GM12891 (cell line): ENCODE results near the gene METTL9. TPM values are rescaled to one million over a fixed set of nuclear protein-coding genes. Genes with fewer than 3 reads are reported as not detected.
A peak's percentile ranks its signal among the peaks of the same experiment; 100 is the strongest.
"Not testable (repeated sequence)": the region's sequence is repeated elsewhere in the genome, so short reads cannot be mapped to it uniquely, and the experiment has no call there.

Experiments used
- DNase-seq: peaks from one replicate; pipeline ENCODE4 v3.0.0; 2011; ENCODE audit warnings: low spot score; ENCODE audit not compliant: insufficient read length
- FAIRE-seq: peaks from 2 replicates; lab custom pipeline; 2011; peaks lifted over from hg19 to GRCh38; lab: Jason Lieb, UNC
- PAX5 ChIP-seq: IDR thresholded peaks from 2 replicates; pipeline ENCODE4 v1.6.1; 2011; ENCODE audit warnings: low read length, moderate library complexity, mild to moderate bottlenecking; ENCODE audit not compliant: insufficient read depth, severe bottlenecking
- POLR2A ChIP-seq: IDR thresholded peaks from 2 replicates; pipeline ENCODE4 v1.6.1; 2011; ENCODE audit warnings: low read depth, low read length, control low read depth
- POLR2AphosphoS5 ChIP-seq: IDR thresholded peaks from 2 replicates; pipeline ENCODE4 v1.6.1; 2011; ENCODE audit warnings: low read depth, low read length, control low read depth
- POU2F2 ChIP-seq: IDR thresholded peaks from 2 replicates; pipeline ENCODE4 v1.6.1; 2011; ENCODE audit warnings: low read depth, mild to moderate bottlenecking, control low read depth, low read length, moderate library complexity
- SPI1 ChIP-seq: IDR thresholded peaks from 2 replicates; pipeline ENCODE4 v1.6.1; 2011; ENCODE audit warnings: low read depth, low read length, control low read depth
- TAF1 ChIP-seq: IDR thresholded peaks from 2 replicates; pipeline ENCODE4 v1.6.1; 2011; ENCODE audit warnings: low read depth, low read length, control low read depth
- polyA plus RNA-seq: library from polyadenylated mRNA; unstranded; fragments of >200 nt; gene quantifications from one replicate; pipeline ENCODE4 v1.2.1, GENCODE V29; 2012; ENCODE audit warnings: low read depth, missing spikeins, inconsistent platforms; ENCODE audit not compliant: missing spikeins

METTL9 gene
- 47.5 TPM for polyA plus RNA-seq

DNA sequence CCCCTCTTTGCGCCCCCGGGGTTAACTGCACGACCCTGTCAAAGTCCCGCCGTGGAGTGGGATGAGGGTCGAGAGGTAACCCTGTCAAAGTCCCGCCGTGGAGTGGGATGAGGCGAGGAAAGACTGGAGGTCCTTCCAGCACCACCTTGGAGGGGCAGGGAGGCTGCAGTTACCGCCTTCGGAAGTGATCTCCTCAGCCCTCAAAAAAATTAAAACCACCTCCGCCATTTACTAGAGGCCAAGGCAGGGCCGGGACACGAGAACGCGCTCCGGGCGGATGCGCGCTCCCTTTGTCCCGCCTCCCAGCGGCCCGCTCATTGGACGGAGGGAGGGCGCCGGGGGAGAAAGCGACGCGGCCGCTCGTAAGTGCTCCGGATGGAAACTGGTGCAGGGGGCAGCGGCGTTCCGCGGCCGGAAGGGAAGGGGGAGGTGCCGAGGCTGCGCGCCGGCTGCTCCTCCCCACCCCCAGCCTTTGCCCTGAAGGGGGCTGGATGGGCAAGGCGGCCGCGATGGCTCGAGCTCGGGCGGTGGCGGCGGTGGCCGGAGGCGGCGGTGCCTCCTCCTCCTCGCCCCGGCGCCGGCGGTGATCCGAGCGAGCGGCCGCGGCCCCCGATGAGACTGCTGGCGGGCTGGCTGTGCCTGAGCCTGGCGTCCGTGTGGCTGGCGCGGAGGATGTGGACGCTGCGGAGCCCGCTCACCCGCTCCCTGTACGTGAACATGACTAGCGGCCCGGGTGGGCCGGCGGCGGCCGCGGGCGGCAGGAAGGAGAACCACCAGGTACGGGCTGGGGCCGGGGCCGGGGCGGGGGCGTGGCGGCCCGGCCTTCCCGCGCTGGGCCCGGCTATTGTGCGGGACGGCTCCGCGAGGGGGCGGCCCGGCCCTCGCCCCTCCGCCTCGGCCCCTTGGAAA is at the start of gene METTL9:
TSS of gene METTL9 (plus strand) at position 456 of the 909 bp plus-strand sequence. CDS start at position 613, 157 bp downstream.
- FAIRE-seq (peak; percentile 91), DNase-seq (peak; percentile 80)
- TF ChIP-seq POLR2A, result peak; percentile 94
- TF ChIP-seq POU2F2, result peak; percentile 88
- TF ChIP-seq TAF1, result peak; percentile 85
- peak; percentile 10; the same call in 1 of the 2 replicates for TF ChIP-seq SPI1
- peak; percentile 88 for TF ChIP-seq POLR2AphosphoS5
- TF ChIP-seq PAX5, result peak; percentile 68

DNA sequence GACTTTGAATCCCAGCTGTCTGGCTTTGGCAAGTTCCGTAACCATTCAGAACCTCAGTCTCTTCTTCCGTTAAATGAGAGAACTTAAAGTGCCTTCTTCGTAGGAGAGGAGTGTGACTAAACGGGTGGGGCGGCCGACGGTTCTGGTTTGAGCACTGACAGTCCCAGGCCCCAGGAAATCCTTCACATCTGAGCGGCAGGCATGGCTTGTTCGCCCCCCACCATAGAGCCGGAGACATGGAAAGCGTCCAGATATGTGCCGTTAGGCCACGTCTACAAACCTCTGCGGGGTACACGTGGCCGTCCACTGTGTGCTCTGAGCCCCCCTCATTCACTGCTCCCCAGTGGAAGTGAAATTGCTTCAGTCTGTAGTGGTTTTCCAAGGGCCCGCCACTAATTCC is 49.4 kb upstream of the METTL9 start:
- FAIRE-seq, DNase-seq: not testable (repeated sequence)

GRCh38 chr16:21550435-21550834 is 48.9 kb upstream of the METTL9 start:
- not testable (repeated sequence) for DNase-seq, FAIRE-seq

DNA sequence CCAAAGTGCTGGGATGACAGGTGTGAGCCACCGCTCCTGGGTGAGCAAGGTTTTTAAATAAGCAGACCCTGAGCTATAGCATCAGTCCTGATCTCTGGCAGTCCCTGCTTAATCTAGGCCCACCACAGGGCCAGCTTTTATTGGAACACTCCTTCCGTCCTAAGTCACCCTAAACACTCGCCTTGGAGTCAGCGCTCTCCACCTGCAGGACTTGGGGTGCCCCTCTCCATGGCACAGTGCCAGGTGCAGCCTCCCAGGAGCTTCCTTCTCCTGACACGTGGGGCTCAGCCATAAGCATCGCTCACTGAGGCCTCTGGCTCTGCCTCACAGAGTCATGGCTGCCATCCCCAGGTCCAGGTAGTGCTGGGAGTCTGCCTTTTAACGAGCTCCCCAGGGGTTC is 48.3 kb upstream of the METTL9 start:
- DNase-seq, FAIRE-seq: not testable (repeated sequence)

GRCh38 chr16:21551600-21551999 is 47.8 kb upstream of the METTL9 start:
- DNase-seq, FAIRE-seq: not testable (repeated sequence)

- not testable (repeated sequence) for FAIRE-seq, DNase-seq
Measured at GRCh38 chr16:21553481-21554296, 45.7 kb upstream of the METTL9 start.

DNA sequence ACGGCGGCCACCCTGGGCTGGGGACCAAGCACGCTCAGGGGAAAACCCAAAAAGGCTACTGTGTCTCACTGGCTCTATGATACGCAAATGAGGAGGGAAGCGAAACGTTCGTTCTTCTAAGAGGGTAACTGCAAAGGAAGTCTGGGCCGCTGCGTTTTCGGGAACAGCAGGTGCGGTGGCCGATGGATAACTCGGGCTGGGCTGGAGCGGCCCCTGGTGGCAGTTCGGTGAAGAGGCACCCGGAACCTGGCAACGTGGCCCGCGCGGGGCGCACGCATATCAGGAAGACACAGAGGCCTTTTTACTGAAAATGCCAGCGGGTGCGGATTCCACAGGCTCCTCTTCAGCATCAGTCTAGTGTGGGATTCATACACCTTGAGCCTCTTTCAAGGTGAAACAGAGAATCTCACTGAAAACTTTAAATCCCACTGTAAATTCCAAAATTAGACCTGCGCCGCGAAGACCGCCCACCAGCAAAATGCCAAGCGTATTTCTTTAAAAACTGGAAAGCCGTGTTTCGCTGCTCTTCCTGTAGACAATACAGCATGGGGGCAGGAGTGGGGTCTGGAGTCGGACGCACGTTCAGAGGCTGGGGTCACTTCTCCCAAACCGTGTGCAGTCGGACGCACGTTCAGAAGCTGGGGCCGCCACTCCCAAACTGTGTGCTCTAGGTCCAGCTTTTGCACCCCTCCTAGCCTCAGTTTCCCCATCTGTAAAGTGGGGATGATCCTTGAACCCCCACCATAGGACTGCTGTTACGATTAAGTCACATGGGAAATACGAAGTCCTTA is 44.4 kb upstream of the METTL9 start:
- TF ChIP-seq POLR2AphosphoS5 (no peak), SPI1 (peak; percentile 91), POU2F2 (peak; percentile 98), POLR2A (no peak; the same call in 1 of the 2 replicates), PAX5 (peak; percentile 93), TAF1 (0 out of 2 replicates have a peak, but pooled peaks have one; percentile 28)
- peak; percentile 94 for FAIRE-seq
- DNase-seq, result peak; percentile 96

DNA sequence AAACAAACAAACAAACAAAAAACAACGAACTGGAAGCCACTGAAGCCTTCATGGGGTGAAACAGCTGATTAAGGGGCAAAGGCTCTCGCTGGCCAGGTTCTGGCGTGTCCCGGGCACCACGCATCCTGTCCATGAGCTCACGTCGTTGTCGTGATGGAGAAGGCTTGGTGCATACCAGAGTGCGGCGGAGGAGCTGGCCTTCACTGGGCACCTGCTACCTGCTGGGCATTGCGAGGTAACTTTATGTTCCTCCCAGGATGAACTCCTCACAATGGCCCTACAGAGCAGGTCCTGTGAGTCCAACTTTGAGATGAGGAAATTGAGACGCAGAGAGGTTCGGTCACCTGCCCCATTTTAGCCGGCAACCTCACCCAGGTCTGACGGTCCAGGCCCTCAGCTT is 43.8 kb upstream of the METTL9 start:
- not testable (repeated sequence) for DNase-seq, FAIRE-seq

GRCh38 chr16:21556026-21556595 is 43.3 kb upstream of the METTL9 start:
- FAIRE-seq, DNase-seq: not testable (repeated sequence)

DNA sequence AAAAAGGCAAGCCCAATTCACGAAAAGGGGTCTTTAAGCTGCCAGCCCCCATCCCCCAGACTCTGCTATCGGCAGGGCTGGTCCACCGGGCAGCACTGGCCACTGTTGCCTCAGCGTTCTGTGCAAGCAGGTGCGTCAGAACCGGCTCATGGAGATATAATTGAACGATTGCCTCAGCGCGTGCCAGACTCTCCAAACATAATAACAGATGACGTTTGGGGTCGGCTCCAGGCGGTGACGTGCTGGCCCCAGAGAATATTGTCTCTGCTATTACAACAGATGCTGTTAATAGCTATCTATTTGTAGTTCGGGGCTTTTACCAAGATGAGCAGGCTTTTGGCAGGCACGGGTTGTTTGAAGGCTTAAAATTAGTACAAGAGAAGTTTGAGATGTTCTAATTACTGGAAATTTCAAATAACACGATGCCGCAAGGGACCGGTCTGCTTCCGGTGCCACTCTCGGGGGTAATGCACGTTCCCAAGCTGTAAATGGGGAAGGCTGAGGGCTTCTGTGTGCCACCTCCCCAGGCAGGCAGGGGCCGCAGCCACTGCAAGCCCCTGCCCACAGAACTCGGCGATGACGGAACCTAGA is 42.6 kb upstream of the METTL9 start:
- not testable (repeated sequence) for DNase-seq, FAIRE-seq

- TF ChIP-seq POU2F2 (no peak), POLR2A (no peak)
- DNase-seq (no peak), FAIRE-seq (no peak)
Measured at GRCh38 chr16:21560462-21560861, 38.9 kb upstream of the METTL9 start.
